ENCODE data around the gene DNAH7.

The DNAH7 gene

DNA sequence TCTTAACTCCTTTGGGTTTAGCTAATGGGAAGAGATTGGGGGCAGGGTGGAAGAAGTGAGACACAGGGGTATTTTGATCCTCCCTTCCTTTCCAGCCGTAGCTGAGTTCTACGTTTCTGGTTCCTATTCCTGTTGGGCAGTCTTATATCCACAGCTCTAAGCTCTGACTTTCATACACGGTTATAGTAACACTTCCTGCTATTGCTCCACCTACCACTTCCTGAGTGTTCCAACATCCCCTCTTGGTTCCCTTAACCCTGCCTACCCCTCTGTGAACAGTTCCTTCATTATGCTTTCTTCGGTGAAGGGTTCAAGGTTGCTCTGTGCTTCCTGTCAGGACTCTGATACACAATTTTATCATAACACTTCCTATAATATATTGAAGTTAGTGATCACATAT is 205.1 kb downstream of the DNAH7 start:
- H3K4me1 ChIP-seq (ENCODE audit: control insufficient read depth, insufficient read depth, low read length), result peaks cover 7% of the 10 kb centered on the region
- no peaks in the 10 kb centered on the region for H3K27me3 ChIP-seq (ENCODE audit: control insufficient read depth, insufficient read depth, low read length)
- no peaks in the 10 kb centered on the region for H3K9me3 ChIP-seq (ENCODE audit: control insufficient read depth, insufficient read depth, low read length)
- no peaks in the 10 kb centered on the region for H3K36me3 ChIP-seq (ENCODE audit: control insufficient read depth, insufficient read depth, low read length)
- no peak overlapping the region for H3K4me3 ChIP-seq (ENCODE audit: low read depth, low read length)
- H3K27ac ChIP-seq (ENCODE audit: low read depth, low read length), result no peak overlapping the region
- no peak overlapping the region for H3K9ac ChIP-seq (ENCODE audit: low read depth, low read length)

DNA sequence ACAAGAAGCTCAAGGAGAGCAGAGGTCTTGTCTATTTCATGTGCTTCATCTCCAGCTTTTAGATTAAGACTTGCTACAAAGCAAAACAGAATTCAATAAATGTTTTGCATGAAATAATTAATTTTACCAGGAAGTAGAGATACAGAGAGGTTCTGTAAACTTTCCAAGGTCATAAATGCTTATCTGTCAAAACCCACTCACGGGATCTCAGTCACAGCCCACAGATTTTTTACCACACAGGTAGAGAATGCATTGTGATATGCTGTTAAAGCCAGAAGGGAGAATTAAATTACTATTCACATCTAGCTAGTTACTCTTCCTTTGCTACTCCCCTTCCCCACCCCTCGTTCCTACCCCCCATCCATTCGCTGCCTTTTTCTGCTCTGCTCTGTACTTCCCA is 205.5 kb downstream of the DNAH7 start:
- Histone ChIP-seq H3K36me3 (ENCODE audit: control insufficient read depth, insufficient read depth, low read length) (no peaks in the 10 kb centered on the region), H3K4me3 (ENCODE audit: low read depth, low read length) (no peak overlapping the region), H3K9ac (ENCODE audit: low read depth, low read length) (no peak overlapping the region), H3K27me3 (ENCODE audit: control insufficient read depth, insufficient read depth, low read length) (no peaks in the 10 kb centered on the region), H3K9me3 (ENCODE audit: control insufficient read depth, insufficient read depth, low read length) (no peaks in the 10 kb centered on the region), H3K27ac (ENCODE audit: low read depth, low read length) (no peak overlapping the region), H3K4me1 (ENCODE audit: control insufficient read depth, insufficient read depth, low read length) (peaks cover 7% of the 10 kb centered on the region)

DNA sequence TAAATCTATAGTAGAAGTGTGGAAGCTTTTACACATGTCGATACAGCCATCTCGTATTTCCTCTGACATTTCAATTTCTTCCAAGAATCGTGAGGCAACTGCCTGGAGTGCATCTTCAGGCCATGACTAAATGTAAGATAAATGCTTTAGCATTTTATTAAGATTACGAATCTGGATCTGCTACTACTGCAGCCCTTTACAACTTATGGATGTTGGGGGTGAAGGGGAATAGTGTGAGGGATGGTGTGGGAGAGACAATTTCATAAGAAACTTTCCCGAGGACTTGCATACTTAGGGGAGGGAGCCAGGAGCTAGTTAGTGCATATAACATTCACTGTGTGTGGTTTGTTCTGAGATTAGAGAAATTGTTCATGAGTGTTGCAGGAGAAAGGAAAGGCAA is 206.8 kb downstream of the DNAH7 start:
- Histone ChIP-seq H3K9me3 (ENCODE audit: control insufficient read depth, insufficient read depth, low read length) (no peaks in the 10 kb centered on the region), H3K9ac (ENCODE audit: low read depth, low read length) (no peak overlapping the region)

DNA sequence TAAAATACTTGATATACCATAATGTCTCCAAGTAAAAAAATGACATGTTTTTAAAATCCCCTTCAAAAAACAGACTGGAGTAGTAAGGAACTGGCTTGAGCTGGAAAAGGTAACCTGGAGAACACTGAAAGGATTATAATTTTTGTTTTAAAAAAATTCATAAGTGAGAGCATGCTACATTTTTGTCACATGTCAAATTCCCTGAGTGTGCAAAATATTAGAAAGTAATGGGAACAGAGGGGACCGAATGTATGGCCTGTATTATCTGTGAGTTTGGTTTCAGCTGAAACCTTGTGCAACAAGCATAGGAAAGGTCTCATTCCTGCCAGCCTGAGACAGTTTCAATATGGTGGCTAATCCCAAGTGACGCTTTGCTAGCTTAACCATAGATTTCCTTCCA is 209.1 kb downstream of the DNAH7 start:
- Histone ChIP-seq H3K9me3 (ENCODE audit: control insufficient read depth, insufficient read depth, low read length) (no peaks in the 10 kb centered on the region), H3K27ac (ENCODE audit: low read depth, low read length) (no peak overlapping the region), H3K4me1 (ENCODE audit: control insufficient read depth, insufficient read depth, low read length) (no peaks in the 10 kb centered on the region), H3K9ac (ENCODE audit: low read depth, low read length) (no peak overlapping the region), H3K36me3 (ENCODE audit: control insufficient read depth, insufficient read depth, low read length) (no peaks in the 10 kb centered on the region), H3K27me3 (ENCODE audit: control insufficient read depth, insufficient read depth, low read length) (no peaks in the 10 kb centered on the region), H3K4me3 (ENCODE audit: low read depth, low read length) (no peak overlapping the region)

More for the DNA sequence above, 206.8 kb downstream of the DNAH7 start:
- Histone ChIP-seq H3K4me3 (ENCODE audit: low read depth, low read length) (no peak overlapping the region), H3K36me3 (ENCODE audit: control insufficient read depth, insufficient read depth, low read length) (no peaks in the 10 kb centered on the region), H3K4me1 (ENCODE audit: control insufficient read depth, insufficient read depth, low read length) (peaks cover 7% of the 10 kb centered on the region), H3K27ac (ENCODE audit: low read depth, low read length) (no peak overlapping the region), H3K27me3 (ENCODE audit: control insufficient read depth, insufficient read depth, low read length) (no peaks in the 10 kb centered on the region)

DNA sequence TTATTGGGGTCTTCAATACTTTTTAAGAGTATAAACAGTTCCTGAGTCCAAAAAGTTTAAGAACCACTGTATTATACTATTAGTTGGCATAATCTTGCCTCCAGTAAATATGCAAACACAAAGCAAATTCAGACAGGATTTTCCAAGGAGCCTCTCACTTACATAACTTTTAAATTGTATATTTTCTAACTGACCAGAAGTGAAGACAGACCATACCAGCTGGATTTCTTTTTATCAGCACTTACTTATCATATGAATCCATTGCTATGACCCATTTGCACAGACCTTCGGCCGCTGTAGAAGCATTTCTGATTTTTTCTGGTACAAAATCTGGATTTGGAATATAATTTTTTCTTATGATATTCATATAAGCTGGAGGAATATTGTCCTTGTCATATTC is 211.5 kb downstream of the DNAH7 start:
- Histone ChIP-seq H3K27ac (ENCODE audit: low read depth, low read length) (no peak overlapping the region), H3K27me3 (ENCODE audit: control insufficient read depth, insufficient read depth, low read length) (no peaks in the 10 kb centered on the region), H3K9ac (ENCODE audit: low read depth, low read length) (no peak overlapping the region), H3K9me3 (ENCODE audit: control insufficient read depth, insufficient read depth, low read length) (no peaks in the 10 kb centered on the region), H3K4me1 (ENCODE audit: control insufficient read depth, insufficient read depth, low read length) (no peaks in the 10 kb centered on the region), H3K4me3 (ENCODE audit: low read depth, low read length) (no peak overlapping the region), H3K36me3 (ENCODE audit: control insufficient read depth, insufficient read depth, low read length) (no peaks in the 10 kb centered on the region)

DNA sequence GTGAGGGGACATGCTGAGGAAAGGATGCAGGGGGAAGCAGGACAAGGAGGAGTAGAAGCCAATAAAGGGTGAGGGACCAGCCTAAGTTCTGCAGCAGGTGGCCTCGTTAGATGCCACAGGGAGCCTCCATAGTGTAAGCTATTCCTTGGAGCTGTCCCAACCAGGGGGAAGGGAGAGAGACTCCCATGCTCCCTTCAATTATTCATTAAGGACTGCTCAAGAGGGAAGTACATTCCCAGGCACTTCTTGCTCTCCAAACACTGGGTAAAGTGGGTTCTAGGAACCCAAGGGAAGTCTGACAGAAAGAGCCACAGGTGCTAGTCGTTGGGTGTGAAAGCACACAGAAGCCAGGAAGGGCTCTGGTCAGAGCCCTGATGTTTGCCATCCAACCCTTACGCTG is 217.9 kb downstream of the DNAH7 start:
- no peak overlapping the region for H3K27ac ChIP-seq (ENCODE audit: low read depth, low read length)
- no peak overlapping the region for H3K9ac ChIP-seq (ENCODE audit: low read depth, low read length)
- no peaks in the 10 kb centered on the region for H3K9me3 ChIP-seq (ENCODE audit: control insufficient read depth, insufficient read depth, low read length)
- H3K27me3 ChIP-seq (ENCODE audit: control insufficient read depth, insufficient read depth, low read length), result no peaks in the 10 kb centered on the region
- H3K4me3 ChIP-seq (ENCODE audit: low read depth, low read length), result no peak overlapping the region
- H3K4me1 ChIP-seq (ENCODE audit: control insufficient read depth, insufficient read depth, low read length), result no peaks in the 10 kb centered on the region
- no peaks in the 10 kb centered on the region for H3K36me3 ChIP-seq (ENCODE audit: control insufficient read depth, insufficient read depth, low read length)

DNA sequence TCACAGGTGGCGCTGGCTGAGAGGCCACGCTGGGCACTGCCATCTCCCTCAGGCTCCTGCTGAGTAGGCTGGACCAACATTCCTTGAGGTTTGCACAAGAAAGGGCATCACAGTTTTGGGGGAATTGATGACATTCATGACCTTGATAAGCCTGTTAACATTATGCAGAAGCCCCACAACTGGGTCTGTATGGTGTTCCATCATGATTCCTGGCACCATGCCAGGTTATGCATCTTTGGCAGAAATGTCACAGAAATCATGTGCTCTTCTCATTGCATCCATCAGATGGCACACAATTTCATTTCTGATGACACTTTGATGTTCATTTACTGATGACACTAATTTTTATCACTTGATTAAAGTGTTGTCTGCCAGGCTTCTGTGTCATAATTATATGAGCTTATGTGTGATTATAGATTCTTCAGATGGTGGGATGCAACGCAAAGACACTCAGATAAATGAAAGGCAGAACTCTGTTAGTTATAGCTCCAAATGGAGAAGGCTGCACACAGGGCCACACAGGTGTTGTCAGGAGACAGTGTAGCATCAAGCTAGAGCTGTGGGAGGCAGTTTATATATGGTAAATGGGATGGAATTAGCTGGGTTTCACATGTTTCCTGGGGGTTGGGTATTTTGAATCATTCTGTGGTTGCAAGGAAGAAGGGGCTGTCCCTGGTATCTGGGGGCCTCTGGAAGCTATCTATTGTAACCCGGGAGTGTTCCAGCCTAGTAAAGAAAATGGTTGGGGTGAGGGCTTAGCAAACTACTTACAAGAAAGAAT is 220.3 kb downstream of the DNAH7 start:
- Histone ChIP-seq H3K27me3 (ENCODE audit: control insufficient read depth, insufficient read depth, low read length) (no peaks in the 10 kb centered on the region), H3K4me1 (ENCODE audit: control insufficient read depth, insufficient read depth, low read length) (no peaks in the 10 kb centered on the region), H3K9ac (ENCODE audit: low read depth, low read length) (no peak overlapping the region), H3K4me3 (ENCODE audit: low read depth, low read length) (no peak overlapping the region), H3K36me3 (ENCODE audit: control insufficient read depth, insufficient read depth, low read length) (no peaks in the 10 kb centered on the region), H3K27ac (ENCODE audit: low read depth, low read length) (no peak overlapping the region), H3K9me3 (ENCODE audit: control insufficient read depth, insufficient read depth, low read length) (no peaks in the 10 kb centered on the region)

DNA sequence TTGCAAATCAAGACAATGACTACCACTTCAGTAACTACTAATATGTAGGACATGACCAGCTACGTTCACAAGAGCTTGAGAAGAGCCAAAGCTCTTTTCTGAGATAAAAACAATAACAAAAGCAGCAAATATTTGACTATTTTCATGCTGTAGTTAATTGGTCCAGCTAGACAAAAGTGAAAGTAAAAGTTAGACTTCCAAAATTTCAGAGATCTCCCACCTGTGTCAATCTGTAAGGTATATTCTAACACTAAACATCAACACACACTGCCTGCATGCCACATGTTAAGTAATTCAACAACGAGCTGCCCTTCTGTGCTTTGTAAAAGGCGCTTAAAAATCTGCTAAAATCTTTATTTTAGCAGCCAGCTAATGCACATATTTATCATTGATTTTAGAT is 225.7 kb downstream of the DNAH7 start:
- no peak overlapping the region for H3K27ac ChIP-seq (ENCODE audit: low read depth, low read length)
- no peaks in the 10 kb centered on the region for H3K4me1 ChIP-seq (ENCODE audit: control insufficient read depth, insufficient read depth, low read length)
- no peaks in the 10 kb centered on the region for H3K27me3 ChIP-seq (ENCODE audit: control insufficient read depth, insufficient read depth, low read length)
- H3K9ac ChIP-seq (ENCODE audit: low read depth, low read length), result no peak overlapping the region
- no peaks in the 10 kb centered on the region for H3K9me3 ChIP-seq (ENCODE audit: control insufficient read depth, insufficient read depth, low read length)
- no peak overlapping the region for H3K4me3 ChIP-seq (ENCODE audit: low read depth, low read length)
- no peaks in the 10 kb centered on the region for H3K36me3 ChIP-seq (ENCODE audit: control insufficient read depth, insufficient read depth, low read length)

DNA sequence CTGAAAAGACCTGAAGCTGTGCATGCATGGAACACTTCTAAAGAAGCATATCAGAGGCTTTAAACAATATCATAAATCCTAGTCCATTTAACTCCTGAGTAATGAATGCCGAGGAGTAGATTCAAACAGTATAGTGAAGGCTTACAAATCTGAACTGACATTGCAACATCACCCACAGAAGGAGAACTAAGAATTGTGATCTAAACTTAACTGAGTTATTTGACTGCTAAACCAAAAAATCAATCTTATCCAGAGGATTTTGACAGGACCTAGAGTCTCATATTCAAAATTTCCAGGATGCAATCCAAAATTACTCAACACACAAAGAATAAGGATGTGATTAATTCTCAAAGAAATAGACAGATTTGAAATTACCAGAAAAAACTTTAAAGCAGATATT is 230.6 kb downstream of the DNAH7 start:
- Histone ChIP-seq H3K4me3 (ENCODE audit: low read depth, low read length) (no peak overlapping the region), H3K36me3 (ENCODE audit: control insufficient read depth, insufficient read depth, low read length) (no peaks in the 10 kb centered on the region), H3K4me1 (ENCODE audit: control insufficient read depth, insufficient read depth, low read length) (no peaks in the 10 kb centered on the region), H3K27ac (ENCODE audit: low read depth, low read length) (no peak overlapping the region), H3K9me3 (ENCODE audit: control insufficient read depth, insufficient read depth, low read length) (no peaks in the 10 kb centered on the region), H3K27me3 (ENCODE audit: control insufficient read depth, insufficient read depth, low read length) (no peaks in the 10 kb centered on the region), H3K9ac (ENCODE audit: low read depth, low read length) (no peak overlapping the region)

DNA sequence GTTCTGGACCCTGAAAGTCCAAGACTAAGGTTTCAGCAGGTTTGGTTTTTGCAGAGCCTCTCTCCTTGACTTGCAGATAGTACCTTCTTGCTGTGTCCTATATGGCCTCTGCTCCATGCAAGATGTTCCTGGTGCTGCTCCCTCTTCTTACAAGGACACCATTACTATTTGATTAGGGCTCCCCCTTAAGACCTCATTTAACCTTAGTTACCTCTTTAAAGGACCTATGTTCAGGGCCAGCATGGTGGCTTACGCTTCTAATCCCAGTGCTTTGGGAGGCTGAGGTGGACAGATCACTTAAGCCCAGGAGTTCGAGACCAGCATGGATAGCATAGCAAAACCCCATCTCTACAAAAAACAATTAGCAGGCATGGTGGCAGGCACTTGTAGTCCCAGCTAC is 232.6 kb downstream of the DNAH7 start:
- H3K9ac ChIP-seq (ENCODE audit: low read depth, low read length), result no peak overlapping the region
- H3K4me3 ChIP-seq (ENCODE audit: low read depth, low read length), result no peak overlapping the region

DNA sequence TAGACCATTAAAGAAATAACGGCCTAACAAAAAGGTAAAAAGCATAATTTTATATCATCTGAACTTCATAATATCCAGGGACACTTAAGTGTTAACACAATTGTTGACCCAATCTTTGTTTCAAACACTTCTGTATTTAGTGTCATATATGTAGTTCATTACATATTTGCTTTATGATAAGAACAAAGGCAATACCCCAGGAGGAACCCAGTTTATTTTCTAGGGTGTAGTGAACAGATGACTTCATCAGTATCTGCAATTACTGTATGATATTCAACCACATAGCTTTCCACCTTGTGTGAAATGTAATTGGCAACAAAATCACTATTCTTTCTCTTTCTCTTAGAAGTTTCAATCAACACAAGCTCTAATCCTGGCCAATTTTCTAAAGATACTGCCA is 233.8 kb downstream of the DNAH7 start:
- Histone ChIP-seq H3K9me3 (ENCODE audit: control insufficient read depth, insufficient read depth, low read length) (no peaks in the 10 kb centered on the region), H3K27ac (ENCODE audit: low read depth, low read length) (no peak overlapping the region), H3K9ac (ENCODE audit: low read depth, low read length) (no peak overlapping the region), H3K36me3 (ENCODE audit: control insufficient read depth, insufficient read depth, low read length) (no peaks in the 10 kb centered on the region), H3K27me3 (ENCODE audit: control insufficient read depth, insufficient read depth, low read length) (no peaks in the 10 kb centered on the region), H3K4me1 (ENCODE audit: control insufficient read depth, insufficient read depth, low read length) (peaks cover 17% of the 10 kb centered on the region), H3K4me3 (ENCODE audit: low read depth, low read length) (no peak overlapping the region)

More for the DNA sequence above, 232.6 kb downstream of the DNAH7 start:
- no peaks in the 10 kb centered on the region for H3K9me3 ChIP-seq (ENCODE audit: control insufficient read depth, insufficient read depth, low read length)
- H3K4me1 ChIP-seq (ENCODE audit: control insufficient read depth, insufficient read depth, low read length), result peaks cover 7% of the 10 kb centered on the region
- H3K36me3 ChIP-seq (ENCODE audit: control insufficient read depth, insufficient read depth, low read length), result no peaks in the 10 kb centered on the region
- no peak overlapping the region for H3K27ac ChIP-seq (ENCODE audit: low read depth, low read length)
- H3K27me3 ChIP-seq (ENCODE audit: control insufficient read depth, insufficient read depth, low read length), result no peaks in the 10 kb centered on the region

Data from HUES48 (cell line).